Chondrocyte (in vitro differentiated cells): ENCODE measurements around the gene CSNK2B. TPM values are rescaled to one million over a fixed set of nuclear protein-coding genes. Genes with fewer than 3 reads are reported as not detected.

Experiments used
- DNase-seq: peaks from one replicate; pipeline ENCODE4 v3.0.0; 2021; ENCODE audit warnings: mixed read lengths, low spot score
- H3K27ac Mint-ChIP-seq: one replicate; pipeline ENCODE4 v1.8.0; 2021; ENCODE audit warnings: mild to moderate bottlenecking, moderate library complexity, mixed read lengths; ENCODE audit not compliant: unreplicated experiment
- H3K27me3 Mint-ChIP-seq: 2 replicates; pipeline ENCODE4 v1.8.0; 2021; ENCODE audit warnings: low read depth, mixed read lengths
- H3K36me3 Mint-ChIP-seq: 2 replicates; pipeline ENCODE4 v1.8.0; 2021; ENCODE audit warnings: low read depth, mixed read lengths
- H3K4me1 Mint-ChIP-seq: 2 replicates; pipeline ENCODE4 v1.8.0; 2021; ENCODE audit warnings: low read depth, mild to moderate bottlenecking, mixed read lengths
- H3K4me3 Mint-ChIP-seq: one replicate; pipeline ENCODE4 v1.8.0; 2021; ENCODE audit warnings: mild to moderate bottlenecking, moderate library complexity, mixed read lengths; ENCODE audit not compliant: unreplicated experiment
- H3K9me3 Mint-ChIP-seq: 2 replicates; pipeline ENCODE4 v1.8.0; 2021; ENCODE audit warnings: low read depth, mixed read lengths
- CTCF ChIP-seq: fragments of 200-600 bp; sonication (generic); IDR thresholded peaks from 2 replicates; pipeline ENCODE4 v1.5.0; 2021; ENCODE audit warnings: antibody characterized with exemption, mild to moderate bottlenecking, moderate library complexity
- total RNA-seq: library from RNA; stranded (reverse); gene quantifications from 3 replicates; pipeline ENCODE4 v1.2.1, GENCODE V29; 2021

The CSNK2B gene
- total RNA-seq, 1 donor from 2014 or later = 116 TPM

GRCh38 chr6:31632279-31632946 lies 33.5 kb upstream of the CSNK2B start:
- Mint-ChIP-seq H3K36me3 (peaks cover 53% of the 10 kb centered on the region), H3K27ac (peak overlapping the region; percentile 36), H3K4me1 (no peaks in the 10 kb centered on the region), H3K9me3 (no peaks in the 10 kb centered on the region), H3K27me3 (no peaks in the 10 kb centered on the region), H3K4me3 (no peak overlapping the region)
- no peak for TF ChIP-seq CTCF
- no peak for DNase-seq

- no peaks in the 10 kb centered on the region for H3K9me3 Mint-ChIP-seq
- H3K27ac Mint-ChIP-seq = no peak overlapping the region
- H3K27me3 Mint-ChIP-seq = no peaks in the 10 kb centered on the region
- peaks cover 47% of the 10 kb centered on the region for H3K36me3 Mint-ChIP-seq
- no peak for TF ChIP-seq CTCF
- no peaks in the 10 kb centered on the region for H3K4me1 Mint-ChIP-seq
- DNase-seq = no peak
- no peak overlapping the region for H3K4me3 Mint-ChIP-seq
These were observed 32.4 kb upstream of the CSNK2B start for GRCh38 chr6:31633447-31633846.

GRCh38 chr6:31634131-31634530 lies 31.7 kb upstream of the CSNK2B start:
- H3K4me3 Mint-ChIP-seq = no peak overlapping the region

GRCh38 chr6:31634969-31635575 lies 30.8 kb upstream of the CSNK2B start:
- peaks cover 42% of the 10 kb centered on the region for H3K36me3 Mint-ChIP-seq
- H3K4me3 Mint-ChIP-seq = no peak overlapping the region
- no peaks in the 10 kb centered on the region for H3K4me1 Mint-ChIP-seq
- H3K27me3 Mint-ChIP-seq = no peaks in the 10 kb centered on the region
- H3K9me3 Mint-ChIP-seq = no peaks in the 10 kb centered on the region
- no peak for TF ChIP-seq CTCF
- DNase-seq = no peak
- H3K27ac Mint-ChIP-seq = no peak overlapping the region

More at GRCh38 chr6:31634131-31634530, 31.7 kb upstream of the CSNK2B start:
- H3K27me3 Mint-ChIP-seq = no peaks in the 10 kb centered on the region
- no peak for DNase-seq
- peak overlapping the region; percentile 73 for H3K27ac Mint-ChIP-seq
- no peaks in the 10 kb centered on the region for H3K9me3 Mint-ChIP-seq
- H3K36me3 Mint-ChIP-seq = peaks cover 46% of the 10 kb centered on the region
- no peaks in the 10 kb centered on the region for H3K4me1 Mint-ChIP-seq
- no peak for TF ChIP-seq CTCF

- no peak for DNase-seq
- H3K27ac Mint-ChIP-seq = peak overlapping the region; percentile 41
- no peak for TF ChIP-seq CTCF
- H3K4me3 Mint-ChIP-seq = no peak overlapping the region
- H3K36me3 Mint-ChIP-seq = peaks cover 37% of the 10 kb centered on the region
- H3K9me3 Mint-ChIP-seq = no peaks in the 10 kb centered on the region
- H3K27me3 Mint-ChIP-seq = no peaks in the 10 kb centered on the region
- no peaks in the 10 kb centered on the region for H3K4me1 Mint-ChIP-seq
These were observed 28.9 kb upstream of the CSNK2B start for GRCh38 chr6:31636698-31637596.
